Fibroblast of upper back skin (primary cell): Measurements from ENCODE around the gene BAHCC1.

Experiments
- DNase-seq: peaks from one replicate; pipeline ENCODE4 v3.0.0-alpha.2; 2013

BAHCC1 gene

GRCh38 chr17:81464586-81464985 is 69.3 kb downstream of the BAHCC1 start:
- no peak for DNase-seq

GRCh38 chr17:81465910-81466309 is 70.7 kb downstream of the BAHCC1 start:
- no peak for DNase-seq

- no peak for DNase-seq
Measured at GRCh38 chr17:81466564-81467472, 71.6 kb downstream of the BAHCC1 start.

GRCh38 chr17:81468111-81468769 is 73.0 kb downstream of the BAHCC1 start:
- DNase-seq = no peak

- no peak for DNase-seq
Measured at GRCh38 chr17:81468770-81469121, 73.5 kb downstream of the BAHCC1 start.

GRCh38 chr17:81469266-81469665 is 74.0 kb downstream of the BAHCC1 start:
- no peak for DNase-seq

- no peak for DNase-seq
Measured at GRCh38 chr17:81470270-81470943, 75.2 kb downstream of the BAHCC1 start.

- DNase-seq = peak; percentile 41
Measured at GRCh38 chr17:81470944-81471817, 75.9 kb downstream of the BAHCC1 start.

- DNase-seq = peak; percentile 93
Measured at GRCh38 chr17:81471818-81472456, 76.7 kb downstream of the BAHCC1 start.

GRCh38 chr17:81473019-81473418 is 77.8 kb downstream of the BAHCC1 start:
- DNase-seq = no peak

GRCh38 chr17:81474958-81475357 is 79.7 kb downstream of the BAHCC1 start:
- no peak for DNase-seq

- no peak for DNase-seq
Measured at GRCh38 chr17:81476097-81476496, 80.8 kb downstream of the BAHCC1 start.

GRCh38 chr17:81476635-81477034 is 81.4 kb downstream of the BAHCC1 start:
- no peak for DNase-seq

GRCh38 chr17:81477173-81477572 is 81.9 kb downstream of the BAHCC1 start:
- DNase-seq = no peak

- no peak for DNase-seq
Measured at GRCh38 chr17:81478119-81478518, 82.9 kb downstream of the BAHCC1 start.

- peak; percentile 53 for DNase-seq
Measured at GRCh38 chr17:81479175-81480071, 84.2 kb downstream of the BAHCC1 start.

- peak; percentile 85 for DNase-seq
Measured at GRCh38 chr17:81480140-81481072, 85.1 kb downstream of the BAHCC1 start.

GRCh38 chr17:81481073-81481799 is 86.0 kb downstream of the BAHCC1 start:
- peak; percentile 78 for DNase-seq

- no peak for DNase-seq
Measured at GRCh38 chr17:81481815-81482505, 86.7 kb downstream of the BAHCC1 start.
